ENCODE measurements around the gene CDH26. TPM values are rescaled to one million over a fixed set of nuclear protein-coding genes. Genes with fewer than 3 reads are reported as not detected.

The CDH26 gene
- total and polyA plus RNA-seq, 2 of the 13 experiments (the other 11 are each of a cell fraction or from before 2014, with no cell fraction given) = 0.40 to 1.1 TPM

DNA sequence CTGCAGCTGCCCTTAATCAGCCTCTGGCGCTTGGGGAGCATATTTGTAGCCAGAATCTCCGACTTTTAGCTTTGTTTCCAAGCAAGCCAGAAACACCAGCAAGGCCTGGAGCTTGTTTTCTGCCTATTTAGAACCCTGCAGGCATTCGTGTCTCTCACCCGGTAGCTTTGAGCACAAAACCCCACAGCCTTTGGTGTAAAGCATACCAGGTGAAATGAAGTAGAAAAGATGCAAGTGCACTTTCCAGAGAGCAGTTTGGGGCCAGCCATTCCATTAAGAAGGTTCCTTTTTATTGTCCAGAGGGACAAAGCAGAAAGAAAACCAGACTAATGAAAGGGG, 17.3 kb upstream of the CDH26 start (continued):
- TF ChIP-seq ZNF552 (CRISPR knock-in tag; IDR thresholded peaks at IDR 0.05; ENCODE audit: borderline replicate concordance) (no peak), NR2C2 (CRISPR knock-in tag; IDR thresholded peaks at IDR 0.05; ENCODE audit: borderline replicate concordance) (no peak), KLF11 (CRISPR knock-in tag; IDR thresholded peaks at IDR 0.05) (no peak; the same call in 1 of the 2 replicates), EHMT2 (IDR thresholded peaks at IDR 0.05; ENCODE audit: borderline replicate concordance, low read depth, low read length) (0 out of 2 replicates have a peak, but pooled peaks have one; percentile 7), REPIN1 (CRISPR knock-in tag; IDR thresholded peaks at IDR 0.05; ENCODE audit: borderline replicate concordance, low read depth) (no peak), CENPX (CRISPR knock-in tag; IDR thresholded peaks at IDR 0.05) (no peak), SIX1 (CRISPR knock-in tag; IDR thresholded peaks at IDR 0.05; ENCODE audit: borderline replicate concordance) (no peak), ZNF337 (CRISPR knock-in tag; IDR thresholded peaks at IDR 0.05; ENCODE audit: borderline replicate concordance, low read depth) (0 out of 2 replicates have a peak, but pooled peaks have one; percentile 10), ZNF782 (CRISPR knock-in tag; IDR thresholded peaks at IDR 0.05; ENCODE audit: borderline replicate concordance) (no peak), CENPT (CRISPR knock-in tag; IDR thresholded peaks at IDR 0.05; ENCODE audit: low read depth) (no peak), PAXIP1 (CRISPR knock-in tag; conservative IDR thresholded peaks at IDR 0.05) (0 out of 2 replicates have a peak, but pooled peaks have one; percentile 2), SNAPC2 (CRISPR knock-in tag; IDR thresholded peaks at IDR 0.05) (peak; percentile 18), ZBTB20 (CRISPR knock-in tag; IDR thresholded peaks at IDR 0.05; ENCODE audit: borderline replicate concordance, low read depth) (no peak), SSRP1 (CRISPR knock-in tag; IDR thresholded peaks at IDR 0.05) (no peak), ZFP62 (CRISPR knock-in tag; IDR thresholded peaks at IDR 0.05) (no peak), CCDC6 (CRISPR knock-in tag; IDR thresholded peaks at IDR 0.05) (no peak), ZNF143 (CRISPR knock-in tag; IDR thresholded peaks at IDR 0.05) (no peak), MAFF (IDR thresholded peaks at IDR 0.05; ENCODE audit: low read depth, low read length) (no peak), RNF2 (conservative IDR thresholded peaks at IDR 0.05; ENCODE audit: low read depth) (no peak)
- TF ChIP-seq, protein P1, sequence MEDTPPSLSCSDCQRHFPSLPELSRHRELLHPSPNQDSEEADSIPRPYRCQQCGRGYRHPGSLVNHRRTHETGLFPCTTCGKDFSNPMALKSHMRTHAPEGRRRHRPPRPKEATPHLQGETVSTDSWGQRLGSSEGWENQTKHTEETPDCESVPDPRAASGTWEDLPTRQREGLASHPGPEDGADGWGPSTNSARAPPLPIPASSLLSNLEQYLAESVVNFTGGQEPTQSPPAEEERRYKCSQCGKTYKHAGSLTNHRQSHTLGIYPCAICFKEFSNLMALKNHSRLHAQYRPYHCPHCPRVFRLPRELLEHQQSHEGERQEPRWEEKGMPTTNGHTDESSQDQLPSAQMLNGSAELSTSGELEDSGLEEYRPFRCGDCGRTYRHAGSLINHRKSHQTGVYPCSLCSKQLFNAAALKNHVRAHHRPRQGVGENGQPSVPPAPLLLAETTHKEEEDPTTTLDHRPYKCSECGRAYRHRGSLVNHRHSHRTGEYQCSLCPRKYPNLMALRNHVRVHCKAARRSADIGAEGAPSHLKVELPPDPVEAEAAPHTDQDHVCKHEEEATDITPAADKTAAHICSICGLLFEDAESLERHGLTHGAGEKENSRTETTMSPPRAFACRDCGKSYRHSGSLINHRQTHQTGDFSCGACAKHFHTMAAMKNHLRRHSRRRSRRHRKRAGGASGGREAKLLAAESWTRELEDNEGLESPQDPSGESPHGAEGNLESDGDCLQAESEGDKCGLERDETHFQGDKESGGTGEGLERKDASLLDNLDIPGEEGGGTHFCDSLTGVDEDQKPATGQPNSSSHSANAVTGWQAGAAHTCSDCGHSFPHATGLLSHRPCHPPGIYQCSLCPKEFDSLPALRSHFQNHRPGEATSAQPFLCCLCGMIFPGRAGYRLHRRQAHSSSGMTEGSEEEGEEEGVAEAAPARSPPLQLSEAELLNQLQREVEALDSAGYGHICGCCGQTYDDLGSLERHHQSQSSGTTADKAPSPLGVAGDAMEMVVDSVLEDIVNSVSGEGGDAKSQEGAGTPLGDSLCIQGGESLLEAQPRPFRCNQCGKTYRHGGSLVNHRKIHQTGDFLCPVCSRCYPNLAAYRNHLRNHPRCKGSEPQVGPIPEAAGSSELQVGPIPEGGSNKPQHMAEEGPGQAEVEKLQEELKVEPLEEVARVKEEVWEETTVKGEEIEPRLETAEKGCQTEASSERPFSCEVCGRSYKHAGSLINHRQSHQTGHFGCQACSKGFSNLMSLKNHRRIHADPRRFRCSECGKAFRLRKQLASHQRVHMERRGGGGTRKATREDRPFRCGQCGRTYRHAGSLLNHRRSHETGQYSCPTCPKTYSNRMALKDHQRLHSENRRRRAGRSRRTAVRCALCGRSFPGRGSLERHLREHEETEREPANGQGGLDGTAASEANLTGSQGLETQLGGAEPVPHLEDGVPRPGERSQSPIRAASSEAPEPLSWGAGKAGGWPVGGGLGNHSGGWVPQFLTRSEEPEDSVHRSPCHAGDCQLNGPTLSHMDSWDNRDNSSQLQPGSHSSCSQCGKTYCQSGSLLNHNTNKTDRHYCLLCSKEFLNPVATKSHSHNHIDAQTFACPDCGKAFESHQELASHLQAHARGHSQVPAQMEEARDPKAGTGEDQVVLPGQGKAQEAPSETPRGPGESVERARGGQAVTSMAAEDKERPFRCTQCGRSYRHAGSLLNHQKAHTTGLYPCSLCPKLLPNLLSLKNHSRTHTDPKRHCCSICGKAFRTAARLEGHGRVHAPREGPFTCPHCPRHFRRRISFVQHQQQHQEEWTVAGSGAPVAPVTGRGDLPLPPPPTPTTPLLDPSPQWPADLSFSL (CRISPR knock-in tag; IDR thresholded peaks at IDR 0.05) = no peak
- TF ChIP-seq, protein P2, sequence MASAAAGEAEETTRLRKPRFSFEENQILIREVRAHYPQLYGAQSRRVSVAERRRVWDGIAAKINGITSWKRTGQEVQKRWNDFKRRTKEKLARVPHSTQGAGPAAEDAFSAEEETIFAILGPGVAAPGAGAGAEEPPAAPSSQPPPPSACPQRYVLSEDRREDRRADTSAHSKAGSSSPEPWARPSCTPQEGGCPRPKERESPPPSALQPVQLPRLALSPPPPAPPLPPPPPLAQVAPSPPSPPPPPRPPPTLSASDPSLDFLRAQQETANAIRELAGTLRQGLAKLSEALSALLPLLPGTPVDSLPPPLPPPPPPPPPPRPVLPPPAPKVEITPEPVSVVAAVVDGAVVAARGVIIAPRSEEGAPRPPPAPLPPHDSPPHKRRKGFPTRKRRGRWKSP (CRISPR knock-in tag; IDR thresholded peaks at IDR 0.05) = peak; percentile 26; the same call in 1 of the 2 replicates

Measured in HepG2 (cell line).